Tibial nerve (tissue), 4 donors: ENCODE data around the gene C3orf33. TPM values are rescaled to one million over a fixed set of nuclear protein-coding genes. Genes with fewer than 3 reads are reported as not detected.
"Not testable (repeated sequence)": the region's sequence is repeated elsewhere in the genome, so short reads cannot be mapped to it uniquely, and the experiment has no call there.

ENCODE experiments used
- DNase-seq, 2 donors: peaks; one replicate each; pipeline ENCODE4 v3.0.0-alpha.2; 2019; ENCODE audit warnings: low spot score in 2 of 2
- H3K27ac ChIP-seq, 4 donors: fragments of 200-600 bp; sonication (generic) in 3 of 4; one replicate each; pipeline ENCODE4 v1.5.1; 2017 to 2019; ENCODE audit warnings: mild to moderate bottlenecking in 1 of 4
- H3K27me3 ChIP-seq, 2 donors: fragments of 200-600 bp; sonication (generic) in 1 of 2; one replicate each; pipeline versions ENCODE4 v1.5.1 to v1.6.0; 2017 to 2019
- H3K36me3 ChIP-seq, 3 donors: fragments of 200-600 bp; sonication (generic); one replicate each; pipeline ENCODE4 v1.5.1; 2018 to 2019
- H3K4me1 ChIP-seq, 4 donors: fragments of 200-600 bp; sonication (generic) in 3 of 4; one replicate each; pipeline ENCODE4 v1.5.1; 2017 to 2019
- H3K4me3 ChIP-seq, 4 donors: fragments of 200-600 bp; sonication (generic) in 3 of 4; one replicate each; pipeline ENCODE4 v1.5.1; 2017 to 2019; ENCODE audit warnings: mild to moderate bottlenecking in 1 of 4, moderate library complexity in 1 of 4
- H3K9me3 ChIP-seq, 4 donors: fragments of 200-600 bp; sonication (generic) in 3 of 4; one replicate each; pipeline ENCODE4 v1.5.1; 2017 to 2019
- EP300 ChIP-seq, 2 donors: sonication (generic); formaldehyde crosslinking; IDR thresholded peaks; one replicate each; pipeline ENCODE4 v1.6.1; 2017; ENCODE audit warnings: antibody characterized with exemption in 2 of 2, mild to moderate bottlenecking in 1 of 2
- POLR2A ChIP-seq, 2 donors: fragments of 450-650 bp; IDR thresholded peaks; one replicate each; pipeline ENCODE4 v1.6.1; 2017; ENCODE audit warnings: antibody characterized with exemption in 2 of 2, mild to moderate bottlenecking in 2 of 2, moderate library complexity in 2 of 2
- WGBS, 2 donors: methylation state at CpG; one replicate each; pipeline ENCODE4 v1.1.5; 2018; 5-methylcytosine and 5-hydroxymethylcytosine counted together
- total RNA-seq, 4 donors: library from RNA; depleted of rRNA; stranded (reverse); fragments of >200 nt; gene quantifications; one replicate each; pipeline ENCODE4 v1.1.0, GENCODE V29; 2016
- TF ChIP-seq, protein P1 (sequence below), 5 experiments: fragments of 200-600 bp in 3 of 5; fragments of 450-650 bp in 2 of 5; sonication (generic) in 3 of 5; IDR thresholded peaks; one replicate each; pipeline ENCODE4 v1.5.1; 2016 to 2019; ENCODE audit warnings: antibody characterized with exemption in 5 of 5, mild to moderate bottlenecking in 3 of 5, moderate library complexity in 2 of 5

C3orf33 gene
- total RNA-seq, 4 donors from 2014 or later: 1.4 to 5.9 (median 3.4) TPM

DNA sequence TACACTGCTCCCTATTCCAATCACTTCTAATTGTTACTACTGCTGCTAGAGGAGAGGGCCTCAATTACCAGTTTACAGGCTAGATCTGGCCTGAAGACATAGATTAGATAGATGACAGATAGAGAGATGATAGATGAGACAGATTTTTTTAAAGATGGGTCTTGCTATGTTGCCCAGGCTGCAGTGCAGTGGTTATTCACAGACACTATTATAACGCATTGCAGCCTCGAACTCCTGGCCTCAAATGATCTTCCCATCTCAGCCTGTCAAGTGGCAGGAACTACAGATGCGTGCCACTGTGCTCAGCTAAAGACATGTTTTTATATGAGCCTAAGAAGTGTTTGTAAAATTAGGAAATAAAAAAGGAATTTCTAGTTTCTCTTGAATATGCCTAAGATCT, 41.9 kb upstream of the C3orf33 start:
- peaks cover 3 to 90% (median 36%) of the 10 kb centered on the region in 4 donors for H3K4me1 ChIP-seq
- TF ChIP-seq POLR2A (IDR thresholded peaks at IDR 0.05): no peak
- no peak for TF ChIP-seq EP300 (IDR thresholded peaks at IDR 0.05)
- TF ChIP-seq, protein P1, sequence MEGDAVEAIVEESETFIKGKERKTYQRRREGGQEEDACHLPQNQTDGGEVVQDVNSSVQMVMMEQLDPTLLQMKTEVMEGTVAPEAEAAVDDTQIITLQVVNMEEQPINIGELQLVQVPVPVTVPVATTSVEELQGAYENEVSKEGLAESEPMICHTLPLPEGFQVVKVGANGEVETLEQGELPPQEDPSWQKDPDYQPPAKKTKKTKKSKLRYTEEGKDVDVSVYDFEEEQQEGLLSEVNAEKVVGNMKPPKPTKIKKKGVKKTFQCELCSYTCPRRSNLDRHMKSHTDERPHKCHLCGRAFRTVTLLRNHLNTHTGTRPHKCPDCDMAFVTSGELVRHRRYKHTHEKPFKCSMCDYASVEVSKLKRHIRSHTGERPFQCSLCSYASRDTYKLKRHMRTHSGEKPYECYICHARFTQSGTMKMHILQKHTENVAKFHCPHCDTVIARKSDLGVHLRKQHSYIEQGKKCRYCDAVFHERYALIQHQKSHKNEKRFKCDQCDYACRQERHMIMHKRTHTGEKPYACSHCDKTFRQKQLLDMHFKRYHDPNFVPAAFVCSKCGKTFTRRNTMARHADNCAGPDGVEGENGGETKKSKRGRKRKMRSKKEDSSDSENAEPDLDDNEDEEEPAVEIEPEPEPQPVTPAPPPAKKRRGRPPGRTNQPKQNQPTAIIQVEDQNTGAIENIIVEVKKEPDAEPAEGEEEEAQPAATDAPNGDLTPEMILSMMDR (IDR thresholded peaks at IDR 0.05): no peak
- H3K9me3 ChIP-seq: no peaks in the 10 kb centered on the region
- DNase-seq: no peak
- WGBS, 2 donors: 95 to 97% methylated on average over 3 of the region's 3 CpGs
- H3K36me3 ChIP-seq: peaks cover 0 to 34% (median 0%) of the 10 kb centered on the region in 3 donors
- H3K27ac ChIP-seq: no peak overlapping the region
- H3K4me3 ChIP-seq: no peak overlapping the region
- no peaks in the 10 kb centered on the region for H3K27me3 ChIP-seq

DNA sequence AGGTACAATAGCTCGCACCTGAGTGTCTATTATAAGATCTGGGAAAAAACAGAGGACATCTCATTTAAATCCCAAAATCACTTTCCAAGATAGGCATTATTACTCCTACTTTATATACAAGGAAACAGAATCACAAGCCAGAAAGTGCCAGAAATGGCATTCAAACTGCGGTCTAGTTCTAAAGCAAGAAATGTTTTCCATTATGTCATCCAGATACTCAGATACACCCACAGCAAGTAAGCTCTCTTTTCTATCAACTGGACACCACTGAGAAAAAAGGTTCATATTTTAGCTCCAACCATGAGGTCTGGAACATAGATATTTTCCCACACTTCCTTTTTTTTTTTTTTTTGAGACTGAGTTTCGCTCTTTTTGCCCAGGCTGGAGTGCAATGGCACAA, 40.0 kb upstream of the C3orf33 start:
- Histone ChIP-seq H3K9me3 (no peaks in the 10 kb centered on the region), H3K27me3 (no peaks in the 10 kb centered on the region), H3K27ac (no peak overlapping the region), H3K36me3 (peaks cover 0 to 34% (median 0%) of the 10 kb centered on the region in 3 donors), H3K4me1 (peaks cover 2 to 72% (median 17%) of the 10 kb centered on the region in 4 donors), H3K4me3 (no peak overlapping the region)
- TF ChIP-seq POLR2A (IDR thresholded peaks at IDR 0.05): no peak
- TF ChIP-seq EP300 (IDR thresholded peaks at IDR 0.05): no peak
- TF ChIP-seq, protein P1 (IDR thresholded peaks at IDR 0.05): no peak
- 73 to 78% methylated on average over 3 of the region's 3 CpGs for whole genome bisulfite sequencing, 2 donors
- no peak for DNase-seq

DNA sequence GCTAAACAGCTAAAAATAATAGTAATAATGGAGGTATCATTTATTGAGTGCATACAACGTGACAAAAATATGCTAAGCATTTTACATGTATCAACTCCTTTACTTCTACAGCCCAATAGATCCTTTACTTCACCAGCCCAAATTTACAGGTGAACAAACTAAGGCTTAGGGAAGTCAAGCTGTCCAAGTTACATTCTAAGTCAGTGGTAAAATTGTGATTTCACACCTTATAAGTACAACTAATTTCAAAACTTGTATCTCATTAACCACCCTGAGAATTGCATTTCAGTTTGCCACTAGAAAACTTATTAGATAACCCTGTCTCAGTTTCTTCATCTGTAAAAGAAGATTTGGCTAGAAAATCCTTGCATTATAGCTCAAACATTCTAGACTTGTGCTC, 37.5 kb upstream of the C3orf33 start:
- TF ChIP-seq, protein P1 (IDR thresholded peaks at IDR 0.05): no peak
- no peak for TF ChIP-seq POLR2A (IDR thresholded peaks at IDR 0.05)
- no peak for TF ChIP-seq EP300 (IDR thresholded peaks at IDR 0.05)
- no peak for DNase-seq
- Histone ChIP-seq H3K4me1 (peaks cover 0 to 46% (median 6%) of the 10 kb centered on the region in 4 donors), H3K27me3 (no peaks in the 10 kb centered on the region), H3K4me3 (no peak overlapping the region), H3K9me3 (no peaks in the 10 kb centered on the region), H3K27ac (no peak overlapping the region), H3K36me3 (peaks cover 0 to 43% (median 0%) of the 10 kb centered on the region in 3 donors)
- WGBS, 2 donors: 55 to 66% methylated on average over 1 of the region's 1 CpG

DNA sequence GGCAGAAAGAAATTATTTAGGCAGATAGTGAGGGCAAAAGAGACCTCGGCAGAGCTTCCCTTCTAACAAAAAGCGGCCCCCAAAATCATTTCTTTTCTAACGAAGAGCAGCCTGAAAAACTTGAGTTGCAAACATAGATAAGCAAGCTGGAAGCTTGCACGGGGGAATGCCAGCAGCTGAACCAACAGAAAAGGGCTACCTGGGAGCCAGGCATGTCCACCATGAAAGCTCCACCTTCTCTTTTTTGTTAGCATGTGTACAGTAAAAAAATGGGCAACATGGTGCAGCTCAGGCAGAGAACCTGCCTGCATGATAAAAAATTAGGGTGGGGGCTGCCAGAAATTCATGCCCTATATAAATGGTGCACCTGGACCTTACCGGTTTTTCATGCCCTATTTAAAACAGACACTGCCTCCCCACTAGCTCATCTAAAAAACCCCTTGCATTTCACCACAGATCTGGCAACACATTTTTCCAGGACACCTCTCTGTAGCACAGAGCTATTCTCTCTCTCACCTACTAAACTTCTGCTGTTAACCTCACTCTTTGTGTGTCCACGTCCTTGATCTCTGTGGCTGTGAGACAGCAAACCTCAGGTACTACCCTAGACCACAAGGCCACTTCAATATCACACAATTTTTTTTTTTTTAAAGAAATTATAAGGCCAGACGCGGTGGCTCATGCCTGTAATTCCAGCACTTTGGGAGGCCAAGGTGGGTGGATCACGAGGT, 29.4 kb upstream of the C3orf33 start:
- TF ChIP-seq, protein P1 (IDR thresholded peaks at IDR 0.05): no peak
- TF ChIP-seq EP300 (IDR thresholded peaks at IDR 0.05) (no peak), POLR2A (IDR thresholded peaks at IDR 0.05) (no peak)
- WGBS, 2 donors: 87 to 92% methylated on average over 9 of the region's 9 CpGs

DNA sequence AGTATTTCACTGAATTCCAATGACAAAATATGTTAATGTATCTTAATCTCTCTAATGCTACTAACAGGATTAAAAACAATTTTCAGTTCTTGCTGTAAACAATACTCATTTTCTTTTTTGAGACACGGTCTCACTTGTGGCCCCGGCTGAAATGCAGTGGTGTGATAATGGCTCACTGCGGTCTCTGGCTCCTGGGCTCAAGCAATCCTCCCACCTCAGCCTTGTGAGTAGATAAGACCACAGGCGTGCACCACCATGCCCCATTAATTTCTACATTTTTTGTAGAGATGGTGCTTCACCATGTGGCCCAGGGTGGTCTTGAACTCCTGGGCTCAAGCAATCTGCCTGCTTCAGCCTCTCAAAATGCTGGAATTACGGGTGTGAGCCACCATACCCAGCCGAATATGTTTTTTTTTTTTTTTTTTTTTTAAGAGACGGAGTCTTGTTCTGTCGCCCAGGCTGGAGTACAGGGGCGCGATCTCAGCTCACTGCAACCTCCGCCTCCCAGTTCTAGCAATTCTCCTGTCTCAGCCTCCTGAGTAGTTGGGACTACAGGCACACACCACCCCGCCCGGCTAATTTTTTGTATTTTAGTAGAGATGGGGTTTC, 22.5 kb upstream of the C3orf33 start:
- not testable (repeated sequence) for DNase-seq, H3K9me3 ChIP-seq, H3K4me3 ChIP-seq, H3K27ac ChIP-seq, H3K27me3 ChIP-seq, H3K4me1 ChIP-seq
- WGBS, 2 donors: 96 to 97% methylated on average over 13 of the region's 13 CpGs
- H3K36me3 ChIP-seq: peaks cover 0 to 43% (median 8%) of the 10 kb centered on the region in 3 donors

More for the DNA sequence above, 29.4 kb upstream of the C3orf33 start:
- no peak for DNase-seq
- Histone ChIP-seq H3K36me3 (peaks cover 0 to 43% (median 9%) of the 10 kb centered on the region in 3 donors), H3K4me1 (no peaks in the 10 kb centered on the region), H3K4me3 (no peak overlapping the region), H3K27ac (no peak overlapping the region), H3K9me3 (no peaks in the 10 kb centered on the region), H3K27me3 (no peaks in the 10 kb centered on the region)
